ENCODE results near the gene ZC3H12D.

DNA sequence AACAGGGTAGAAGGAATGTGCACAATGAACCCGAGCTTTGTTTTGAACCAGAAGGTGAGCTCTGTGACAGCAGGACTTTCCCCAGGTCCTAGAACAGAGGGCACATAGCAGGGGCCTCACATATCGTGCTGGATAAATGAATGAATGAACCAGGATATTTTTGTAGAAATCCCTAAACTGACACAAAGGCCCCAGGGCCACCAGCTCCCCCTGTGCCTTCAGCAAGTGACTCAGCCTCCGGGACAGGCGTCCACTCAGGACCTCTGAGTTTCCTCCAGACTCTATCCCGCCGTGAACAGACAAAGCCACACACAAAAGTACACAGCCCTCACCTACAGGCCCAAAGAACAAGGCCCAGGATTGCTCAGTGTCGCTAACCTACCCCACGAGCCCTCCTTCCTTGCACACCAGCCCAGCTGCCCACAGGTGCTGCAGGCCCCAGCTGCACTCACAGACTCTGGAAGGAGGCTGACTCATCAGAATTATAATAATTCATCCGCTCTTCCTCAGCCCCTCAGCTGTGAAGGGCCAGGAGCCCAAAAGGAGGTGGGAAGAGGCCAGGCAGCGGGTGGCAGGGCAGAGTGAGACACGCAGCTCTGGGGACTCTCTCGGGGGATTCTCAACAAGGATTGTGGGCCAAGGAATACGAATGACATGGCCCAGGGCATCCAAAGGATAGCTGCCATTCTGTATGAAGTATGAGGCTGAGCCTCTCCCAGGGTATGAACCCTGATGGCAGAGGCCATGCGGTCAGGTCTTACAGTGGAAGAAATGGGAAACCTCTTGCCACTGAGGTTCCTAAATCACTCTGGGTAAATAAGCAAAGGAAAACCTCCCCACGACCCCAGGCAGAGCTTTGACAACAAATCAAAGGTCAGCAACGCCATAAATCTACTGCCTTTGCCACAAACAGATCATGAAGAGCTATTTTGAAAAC is 43.8 kb downstream of the ZC3H12D start:
- TF ChIP-seq CTCF (IDR thresholded peaks at IDR 0.05) = no peak
- TF ChIP-seq POLR2AphosphoS5 (IDR thresholded peaks at IDR 0.05) = no peak
- TF ChIP-seq EP300 (IDR thresholded peaks at IDR 0.05) = no peak

All from upper lobe of left lung (tissue), 4 donors.